Neural crest cell (in vitro differentiated cells): Measurements from ENCODE around the gene INPP4B. TPM values are rescaled to one million over a fixed set of nuclear protein-coding genes. Genes with fewer than 3 reads are reported as not detected.

ENCODE experiments used
- DNase-seq: peaks from one replicate; pipeline ENCODE4 v3.0.0; 2021; ENCODE audit warnings: low read depth, mixed read lengths, low spot score
- H3K27ac Mint-ChIP-seq: one replicate; pipeline ENCODE4 v1.8.0; 2021; ENCODE audit warnings: mild to moderate bottlenecking, mixed read lengths; ENCODE audit not compliant: unreplicated experiment
- H3K27me3 Mint-ChIP-seq: 2 replicates; pipeline ENCODE4 v1.8.0; 2021; ENCODE audit warnings: low read depth, mild to moderate bottlenecking, mixed read lengths
- H3K36me3 Mint-ChIP-seq: 2 replicates; pipeline ENCODE4 v1.8.0; 2021; ENCODE audit warnings: low read depth, mild to moderate bottlenecking, mixed read lengths
- H3K4me1 Mint-ChIP-seq: 2 replicates; pipeline ENCODE4 v1.8.0; 2021; ENCODE audit warnings: mixed read lengths
- H3K4me3 Mint-ChIP-seq: one replicate; pipeline ENCODE4 v1.8.0; 2021; ENCODE audit warnings: mild to moderate bottlenecking, mixed read lengths
- H3K9me3 Mint-ChIP-seq: 2 replicates; pipeline ENCODE4 v1.8.0; 2021; ENCODE audit warnings: mixed read lengths
- total RNA-seq: library from RNA; stranded (reverse); gene quantifications from 2 replicates; pipeline ENCODE4 v1.2.1, GENCODE V29; 2021
- TF ChIP-seq, protein P1 (sequence below): fragments of 200-600 bp; sonication (generic); conservative IDR thresholded peaks from 2 replicates; pipeline ENCODE4 v1.5.0; 2021; ENCODE audit warnings: antibody characterized with exemption, mild to moderate bottlenecking

INPP4B gene
- total RNA-seq, 1 donor from 2014 or later: 7.3 TPM

DNA sequence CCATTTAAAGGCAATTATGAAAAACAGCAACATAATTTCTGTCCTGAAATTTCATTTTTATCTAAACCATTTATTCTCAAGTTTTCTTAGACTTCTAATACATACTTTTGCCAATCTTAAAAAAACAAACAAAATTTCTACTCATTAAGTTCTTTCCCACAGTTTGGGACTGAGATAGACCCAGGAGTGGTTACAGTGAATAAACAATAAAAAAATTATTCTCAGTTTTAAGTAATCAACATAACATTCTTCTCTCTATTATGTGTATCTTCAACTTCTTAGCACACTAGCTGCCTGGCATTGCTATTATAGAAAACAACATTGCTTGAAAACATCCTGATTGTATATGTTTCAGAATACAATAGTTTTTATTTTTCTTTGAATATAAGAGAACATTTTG, 676.9 kb downstream of the INPP4B start:
- H3K36me3 Mint-ChIP-seq: no peaks in the 10 kb centered on the region
- no peak overlapping the region for H3K4me3 Mint-ChIP-seq
- H3K27ac Mint-ChIP-seq: no peak overlapping the region

DNA sequence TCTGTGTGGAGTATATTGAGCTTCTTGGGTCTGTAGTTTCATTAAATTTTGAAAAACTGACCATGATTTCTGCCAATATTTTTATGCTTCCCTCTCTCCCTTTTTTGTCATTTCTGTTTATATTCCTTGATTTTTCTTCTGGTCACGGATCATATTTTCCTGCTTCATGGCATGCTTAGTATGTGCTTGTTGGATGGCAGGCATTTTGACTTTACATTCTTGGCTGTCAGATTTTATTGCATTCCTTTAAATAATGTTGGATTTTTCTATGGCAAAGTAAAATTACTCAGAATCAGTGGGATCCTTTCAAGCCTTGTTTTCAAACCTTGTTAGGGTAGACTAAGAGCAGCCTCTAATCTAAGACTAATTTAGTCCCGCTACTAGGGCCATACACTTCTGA, 677.9 kb downstream of the INPP4B start:
- Mint-ChIP-seq H3K4me3 (no peak overlapping the region), H3K4me1 (no peaks in the 10 kb centered on the region), H3K36me3 (no peaks in the 10 kb centered on the region), H3K27me3 (no peaks in the 10 kb centered on the region), H3K9me3 (no peaks in the 10 kb centered on the region), H3K27ac (no peak overlapping the region)
- TF ChIP-seq, protein P1, sequence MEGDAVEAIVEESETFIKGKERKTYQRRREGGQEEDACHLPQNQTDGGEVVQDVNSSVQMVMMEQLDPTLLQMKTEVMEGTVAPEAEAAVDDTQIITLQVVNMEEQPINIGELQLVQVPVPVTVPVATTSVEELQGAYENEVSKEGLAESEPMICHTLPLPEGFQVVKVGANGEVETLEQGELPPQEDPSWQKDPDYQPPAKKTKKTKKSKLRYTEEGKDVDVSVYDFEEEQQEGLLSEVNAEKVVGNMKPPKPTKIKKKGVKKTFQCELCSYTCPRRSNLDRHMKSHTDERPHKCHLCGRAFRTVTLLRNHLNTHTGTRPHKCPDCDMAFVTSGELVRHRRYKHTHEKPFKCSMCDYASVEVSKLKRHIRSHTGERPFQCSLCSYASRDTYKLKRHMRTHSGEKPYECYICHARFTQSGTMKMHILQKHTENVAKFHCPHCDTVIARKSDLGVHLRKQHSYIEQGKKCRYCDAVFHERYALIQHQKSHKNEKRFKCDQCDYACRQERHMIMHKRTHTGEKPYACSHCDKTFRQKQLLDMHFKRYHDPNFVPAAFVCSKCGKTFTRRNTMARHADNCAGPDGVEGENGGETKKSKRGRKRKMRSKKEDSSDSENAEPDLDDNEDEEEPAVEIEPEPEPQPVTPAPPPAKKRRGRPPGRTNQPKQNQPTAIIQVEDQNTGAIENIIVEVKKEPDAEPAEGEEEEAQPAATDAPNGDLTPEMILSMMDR: no peak
- DNase-seq: no peak

More for the DNA sequence above, 676.9 kb downstream of the INPP4B start:
- H3K27me3 Mint-ChIP-seq: no peaks in the 10 kb centered on the region
- no peak for DNase-seq
- H3K4me1 Mint-ChIP-seq: no peaks in the 10 kb centered on the region
- TF ChIP-seq, protein P1: no peak
- H3K9me3 Mint-ChIP-seq: no peaks in the 10 kb centered on the region

DNA sequence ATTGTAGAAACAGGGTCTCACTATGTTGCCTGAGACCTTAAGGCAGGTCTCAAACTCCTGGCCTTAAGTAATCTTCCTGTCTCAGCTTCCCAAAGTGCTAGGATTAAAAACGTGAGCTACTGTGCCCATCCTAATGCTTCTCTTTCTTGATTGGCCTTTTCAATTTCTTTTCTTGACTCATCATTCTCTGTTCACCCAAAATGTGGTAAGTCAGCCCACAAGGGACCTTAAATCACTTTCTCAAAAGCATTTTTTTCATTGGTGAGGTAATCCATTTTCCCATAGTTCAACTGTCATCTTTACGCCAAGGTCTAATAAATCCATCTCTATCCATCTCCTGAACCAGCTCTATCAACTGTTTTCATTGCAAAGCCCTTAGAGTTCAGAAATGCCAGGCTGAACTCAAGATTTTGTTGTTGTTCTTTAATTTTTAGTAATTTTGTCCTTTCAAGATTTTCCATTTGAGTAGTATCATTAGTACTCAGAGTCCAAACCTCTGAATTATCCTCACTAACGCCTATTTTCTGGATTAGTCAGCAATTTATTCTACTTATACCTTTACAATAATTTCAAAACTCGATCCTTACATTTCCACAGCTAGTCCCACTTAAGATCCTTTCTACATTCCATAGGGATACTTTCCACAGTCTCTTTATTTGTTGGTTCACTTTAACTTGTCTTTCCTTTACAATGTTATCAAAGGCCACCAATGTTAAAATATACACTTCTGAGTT, 681.2 kb downstream of the INPP4B start:
- no peaks in the 10 kb centered on the region for H3K9me3 Mint-ChIP-seq
- H3K27ac Mint-ChIP-seq: no peak overlapping the region
- H3K36me3 Mint-ChIP-seq: no peaks in the 10 kb centered on the region

DNA sequence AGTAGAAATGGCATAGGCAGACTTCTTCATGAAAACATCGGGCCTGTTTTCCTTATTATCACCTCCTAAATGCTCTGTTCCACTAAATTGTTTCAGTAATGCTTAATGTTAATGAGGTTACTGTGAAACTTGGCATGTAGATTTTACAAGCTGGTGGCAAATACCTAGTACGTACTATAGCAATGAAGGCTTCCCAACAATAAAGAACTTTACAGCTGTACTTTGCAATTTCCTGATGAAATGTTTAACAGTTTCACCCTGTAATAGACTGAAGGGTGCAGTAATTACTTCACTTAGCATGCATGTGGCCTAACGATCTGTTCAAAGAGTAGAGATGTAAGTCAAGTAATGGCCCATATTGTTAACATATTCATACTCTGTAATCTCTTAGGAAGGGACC, 685.0 kb downstream of the INPP4B start:
- TF ChIP-seq, protein P1: no peak
- no peak for DNase-seq
- Mint-ChIP-seq H3K9me3 (no peaks in the 10 kb centered on the region), H3K4me3 (no peak overlapping the region), H3K36me3 (no peaks in the 10 kb centered on the region), H3K4me1 (no peaks in the 10 kb centered on the region), H3K27me3 (no peaks in the 10 kb centered on the region), H3K27ac (no peak overlapping the region)

More for the DNA sequence above, 681.2 kb downstream of the INPP4B start:
- no peaks in the 10 kb centered on the region for H3K27me3 Mint-ChIP-seq
- no peak for DNase-seq
- TF ChIP-seq, protein P1: no peak
- H3K4me1 Mint-ChIP-seq: no peaks in the 10 kb centered on the region
- no peak overlapping the region for H3K4me3 Mint-ChIP-seq

DNA sequence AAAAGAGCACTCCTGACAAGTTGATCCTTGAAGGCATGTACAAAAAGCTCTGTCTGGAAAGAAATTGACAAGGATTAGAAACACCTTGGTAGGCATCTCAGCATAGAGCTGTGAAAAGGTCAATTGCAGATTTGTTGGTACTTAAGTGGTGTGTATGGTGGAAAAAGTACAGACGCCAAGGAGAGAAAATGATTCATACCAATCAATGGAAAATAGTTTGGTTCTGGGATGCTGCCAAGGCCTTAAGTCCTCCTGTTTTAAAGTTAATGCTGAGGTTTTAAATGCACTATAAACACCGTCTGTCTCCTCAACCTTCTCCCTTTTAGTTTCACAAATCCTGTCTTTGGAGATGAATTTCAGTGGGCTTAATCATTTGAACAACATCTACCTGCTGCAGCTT, 685.6 kb downstream of the INPP4B start:
- no peak for DNase-seq
- Mint-ChIP-seq H3K27me3 (no peaks in the 10 kb centered on the region), H3K4me3 (no peak overlapping the region), H3K9me3 (no peaks in the 10 kb centered on the region), H3K36me3 (no peaks in the 10 kb centered on the region), H3K27ac (no peak overlapping the region), H3K4me1 (peaks cover 1% of the 10 kb centered on the region)
- TF ChIP-seq, protein P1: no peak
